ENCODE results near the gene STK39.

DNA sequence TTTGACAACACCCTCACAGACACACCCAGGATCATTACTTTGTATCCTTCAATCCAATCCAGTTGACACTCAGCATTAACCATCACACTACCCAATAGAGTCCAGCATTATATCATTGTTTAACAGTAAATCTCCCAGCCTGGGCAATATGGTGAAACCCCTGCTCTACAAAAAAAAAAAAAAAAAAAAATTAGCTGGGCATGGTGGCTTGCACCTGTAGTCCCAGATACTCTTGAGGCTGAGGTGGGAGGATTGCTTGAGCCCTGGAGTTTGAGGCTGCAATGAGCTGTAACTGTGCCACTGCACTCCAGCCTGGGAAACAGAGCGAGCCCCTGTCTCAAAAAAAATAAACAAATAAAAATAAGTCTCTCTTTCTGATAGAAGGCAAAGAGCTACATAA lies 304.0 kb downstream of the STK39 start:
- TF ChIP-seq POLR2A (IDR thresholded peaks at IDR 0.05), result no peak
- TF ChIP-seq, protein P1, sequence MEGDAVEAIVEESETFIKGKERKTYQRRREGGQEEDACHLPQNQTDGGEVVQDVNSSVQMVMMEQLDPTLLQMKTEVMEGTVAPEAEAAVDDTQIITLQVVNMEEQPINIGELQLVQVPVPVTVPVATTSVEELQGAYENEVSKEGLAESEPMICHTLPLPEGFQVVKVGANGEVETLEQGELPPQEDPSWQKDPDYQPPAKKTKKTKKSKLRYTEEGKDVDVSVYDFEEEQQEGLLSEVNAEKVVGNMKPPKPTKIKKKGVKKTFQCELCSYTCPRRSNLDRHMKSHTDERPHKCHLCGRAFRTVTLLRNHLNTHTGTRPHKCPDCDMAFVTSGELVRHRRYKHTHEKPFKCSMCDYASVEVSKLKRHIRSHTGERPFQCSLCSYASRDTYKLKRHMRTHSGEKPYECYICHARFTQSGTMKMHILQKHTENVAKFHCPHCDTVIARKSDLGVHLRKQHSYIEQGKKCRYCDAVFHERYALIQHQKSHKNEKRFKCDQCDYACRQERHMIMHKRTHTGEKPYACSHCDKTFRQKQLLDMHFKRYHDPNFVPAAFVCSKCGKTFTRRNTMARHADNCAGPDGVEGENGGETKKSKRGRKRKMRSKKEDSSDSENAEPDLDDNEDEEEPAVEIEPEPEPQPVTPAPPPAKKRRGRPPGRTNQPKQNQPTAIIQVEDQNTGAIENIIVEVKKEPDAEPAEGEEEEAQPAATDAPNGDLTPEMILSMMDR (IDR thresholded peaks at IDR 0.05), result no peak

Data from heart left ventricle (tissue), 13 donors.